Gastrocnemius medialis (tissue), 4 donors: ENCODE data around the gene TNC.

Experiments used
- POLR2A ChIP-seq, 2 donors: fragments of 450-650 bp; IDR thresholded peaks; one replicate each; pipeline ENCODE4 v1.6.1; 2017; ENCODE audit warnings: antibody characterized with exemption in 2 of 2, mild to moderate bottlenecking in 2 of 2, moderate library complexity in 2 of 2
- TF ChIP-seq, protein P1 (sequence below), 5 experiments: fragments of 450-650 bp in 3 of 5; fragments of 200-600 bp in 2 of 5; sonication (generic) in 2 of 5; IDR thresholded peaks in 4 of 5; conservative IDR thresholded peaks in 1 of 5; 1 replicate in 4 of 5; 2 replicates in 1 of 5; pipeline ENCODE4 v1.5.1; 2016 to 2019; ENCODE audit warnings: antibody characterized with exemption in 5 of 5, mild to moderate bottlenecking in 3 of 5, moderate library complexity in 3 of 5

DNA sequence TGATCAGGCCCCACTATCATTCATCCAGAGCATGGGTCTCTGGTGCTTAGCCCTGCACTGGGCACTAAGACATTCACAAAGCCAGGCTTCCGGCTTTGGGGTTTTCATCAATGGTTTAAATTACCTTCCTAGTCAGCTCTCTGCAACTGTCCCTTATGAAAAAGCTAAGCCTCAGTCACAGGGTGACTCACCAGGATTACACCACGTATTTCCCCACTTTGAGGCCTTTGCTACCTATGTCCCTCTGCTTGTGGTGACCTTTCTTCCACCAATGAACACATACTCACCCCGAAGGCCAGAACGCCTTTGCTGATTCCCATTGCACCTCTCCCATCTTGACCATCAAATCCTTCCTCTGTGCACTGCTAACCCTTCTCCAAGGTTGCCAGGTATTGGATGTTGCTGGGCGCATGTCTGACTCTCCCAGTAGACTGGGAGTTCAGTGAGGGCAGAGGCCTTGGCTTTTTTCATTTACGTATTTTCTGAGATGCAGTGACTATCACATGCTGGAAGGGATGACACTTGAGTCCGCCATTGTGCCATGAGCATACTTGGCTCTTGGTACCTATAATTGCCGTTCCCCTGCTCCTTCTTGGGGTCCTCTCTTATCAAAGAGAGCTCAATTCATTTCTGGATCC, 128.9 kb downstream of the TNC start:
- TF ChIP-seq, protein P1, sequence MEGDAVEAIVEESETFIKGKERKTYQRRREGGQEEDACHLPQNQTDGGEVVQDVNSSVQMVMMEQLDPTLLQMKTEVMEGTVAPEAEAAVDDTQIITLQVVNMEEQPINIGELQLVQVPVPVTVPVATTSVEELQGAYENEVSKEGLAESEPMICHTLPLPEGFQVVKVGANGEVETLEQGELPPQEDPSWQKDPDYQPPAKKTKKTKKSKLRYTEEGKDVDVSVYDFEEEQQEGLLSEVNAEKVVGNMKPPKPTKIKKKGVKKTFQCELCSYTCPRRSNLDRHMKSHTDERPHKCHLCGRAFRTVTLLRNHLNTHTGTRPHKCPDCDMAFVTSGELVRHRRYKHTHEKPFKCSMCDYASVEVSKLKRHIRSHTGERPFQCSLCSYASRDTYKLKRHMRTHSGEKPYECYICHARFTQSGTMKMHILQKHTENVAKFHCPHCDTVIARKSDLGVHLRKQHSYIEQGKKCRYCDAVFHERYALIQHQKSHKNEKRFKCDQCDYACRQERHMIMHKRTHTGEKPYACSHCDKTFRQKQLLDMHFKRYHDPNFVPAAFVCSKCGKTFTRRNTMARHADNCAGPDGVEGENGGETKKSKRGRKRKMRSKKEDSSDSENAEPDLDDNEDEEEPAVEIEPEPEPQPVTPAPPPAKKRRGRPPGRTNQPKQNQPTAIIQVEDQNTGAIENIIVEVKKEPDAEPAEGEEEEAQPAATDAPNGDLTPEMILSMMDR (IDR thresholded peaks at IDR 0.05 in 4 of 5, conservative IDR thresholded peaks at IDR 0.05 in 1 of 5) = no peak
- TF ChIP-seq POLR2A (IDR thresholded peaks at IDR 0.05) = no peak
